Breast epithelium (tissue), 3 donors: ENCODE results near the gene ARHGEF7.

Experiments used
- POLR2A ChIP-seq: fragments of 450-650 bp; IDR thresholded peaks from one replicate; pipeline ENCODE4 v1.6.1; 2016; ENCODE audit warnings: antibody characterized with exemption, mild to moderate bottlenecking, moderate library complexity
- TF ChIP-seq, protein P1 (sequence below), 3 donors: fragments of 450-650 bp; IDR thresholded peaks; one replicate each; pipeline ENCODE4 v1.5.1; 2016 to 2017; ENCODE audit warnings: antibody characterized with exemption in 3 of 3, mild to moderate bottlenecking in 3 of 3, moderate library complexity in 3 of 3

DNA sequence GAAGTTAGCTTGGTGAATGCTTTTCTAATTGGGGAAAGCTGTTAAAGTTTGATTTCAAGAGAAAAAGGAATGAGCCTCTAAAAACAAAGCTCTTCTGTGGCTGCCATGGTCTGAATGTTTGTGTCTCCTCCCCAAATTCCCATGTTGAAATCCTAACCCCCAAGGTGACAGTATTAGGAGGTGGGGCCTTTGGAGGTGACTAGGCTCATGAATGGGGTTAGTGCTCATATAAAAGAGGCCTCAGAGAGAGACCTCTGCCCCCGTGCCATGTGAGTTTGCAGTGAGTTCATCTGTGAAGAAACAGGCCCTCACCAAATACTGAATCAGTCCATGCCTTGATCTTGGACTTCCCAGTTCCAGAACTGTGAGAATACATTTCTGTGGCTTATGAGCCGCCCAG is 56.5 kb downstream of the ARHGEF7 start:
- TF ChIP-seq POLR2A, result no peak
- TF ChIP-seq, protein P1, sequence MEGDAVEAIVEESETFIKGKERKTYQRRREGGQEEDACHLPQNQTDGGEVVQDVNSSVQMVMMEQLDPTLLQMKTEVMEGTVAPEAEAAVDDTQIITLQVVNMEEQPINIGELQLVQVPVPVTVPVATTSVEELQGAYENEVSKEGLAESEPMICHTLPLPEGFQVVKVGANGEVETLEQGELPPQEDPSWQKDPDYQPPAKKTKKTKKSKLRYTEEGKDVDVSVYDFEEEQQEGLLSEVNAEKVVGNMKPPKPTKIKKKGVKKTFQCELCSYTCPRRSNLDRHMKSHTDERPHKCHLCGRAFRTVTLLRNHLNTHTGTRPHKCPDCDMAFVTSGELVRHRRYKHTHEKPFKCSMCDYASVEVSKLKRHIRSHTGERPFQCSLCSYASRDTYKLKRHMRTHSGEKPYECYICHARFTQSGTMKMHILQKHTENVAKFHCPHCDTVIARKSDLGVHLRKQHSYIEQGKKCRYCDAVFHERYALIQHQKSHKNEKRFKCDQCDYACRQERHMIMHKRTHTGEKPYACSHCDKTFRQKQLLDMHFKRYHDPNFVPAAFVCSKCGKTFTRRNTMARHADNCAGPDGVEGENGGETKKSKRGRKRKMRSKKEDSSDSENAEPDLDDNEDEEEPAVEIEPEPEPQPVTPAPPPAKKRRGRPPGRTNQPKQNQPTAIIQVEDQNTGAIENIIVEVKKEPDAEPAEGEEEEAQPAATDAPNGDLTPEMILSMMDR (IDR thresholded peaks at IDR 0.05), result no peak
